GM18909 (cell line): Measurements from ENCODE around the gene PDE5A.
A peak's percentile ranks its signal among the peaks of the same experiment; 100 is the strongest.
"Not testable (repeated sequence)": the region's sequence is repeated elsewhere in the genome, so short reads cannot be mapped to it uniquely, and the experiment has no call there.

Experiments
- ATAC-seq: cut with Tn5 transposase; IDR thresholded peaks from one replicate; pipeline ENCODE4 v1.9.1; 2021; ENCODE audit warnings: mild to moderate bottlenecking; ENCODE audit not compliant: unreplicated experiment, poor library complexity

The PDE5A gene

GRCh38 chr4:119479835-119480234 is 148.8 kb downstream of the PDE5A start:
- no peak for ATAC-seq

- ATAC-seq, result no peak
Measured at GRCh38 chr4:119479180-119479808, 149.3 kb downstream of the PDE5A start.

DNA sequence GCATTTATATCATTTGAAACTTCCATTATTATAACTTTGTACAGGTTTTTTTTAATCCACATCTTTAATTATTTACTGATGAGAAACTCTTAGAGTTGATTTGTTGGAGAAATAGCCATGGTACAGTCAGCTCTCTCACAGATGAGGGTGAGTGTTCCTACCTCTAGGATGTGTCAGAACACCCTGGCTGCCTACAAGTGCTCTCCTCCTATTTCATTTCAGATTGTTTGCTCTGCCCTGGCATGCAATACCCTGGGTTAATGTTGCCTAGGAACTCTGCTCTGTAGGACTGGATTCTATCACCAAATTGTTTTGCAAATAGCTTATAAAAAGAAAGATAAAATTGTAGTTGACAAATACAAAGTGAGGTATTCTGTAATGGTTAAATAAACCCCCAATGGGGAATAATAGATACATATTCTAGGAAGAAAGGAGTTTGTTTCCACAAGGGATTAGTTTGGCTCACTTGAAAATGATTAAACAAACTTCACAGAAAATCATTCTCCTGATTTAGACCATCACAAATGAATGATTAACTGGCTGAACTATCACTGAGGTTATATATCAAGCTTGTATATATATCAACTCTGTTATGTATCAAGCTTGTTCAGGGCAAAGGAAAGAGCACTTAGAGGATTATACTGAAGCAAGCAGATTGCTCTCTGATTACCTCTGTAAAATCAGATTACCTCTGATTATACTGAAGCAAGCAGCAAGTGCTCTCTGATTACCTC is 150.0 kb downstream of the PDE5A start:
- ATAC-seq, result no peak

DNA sequence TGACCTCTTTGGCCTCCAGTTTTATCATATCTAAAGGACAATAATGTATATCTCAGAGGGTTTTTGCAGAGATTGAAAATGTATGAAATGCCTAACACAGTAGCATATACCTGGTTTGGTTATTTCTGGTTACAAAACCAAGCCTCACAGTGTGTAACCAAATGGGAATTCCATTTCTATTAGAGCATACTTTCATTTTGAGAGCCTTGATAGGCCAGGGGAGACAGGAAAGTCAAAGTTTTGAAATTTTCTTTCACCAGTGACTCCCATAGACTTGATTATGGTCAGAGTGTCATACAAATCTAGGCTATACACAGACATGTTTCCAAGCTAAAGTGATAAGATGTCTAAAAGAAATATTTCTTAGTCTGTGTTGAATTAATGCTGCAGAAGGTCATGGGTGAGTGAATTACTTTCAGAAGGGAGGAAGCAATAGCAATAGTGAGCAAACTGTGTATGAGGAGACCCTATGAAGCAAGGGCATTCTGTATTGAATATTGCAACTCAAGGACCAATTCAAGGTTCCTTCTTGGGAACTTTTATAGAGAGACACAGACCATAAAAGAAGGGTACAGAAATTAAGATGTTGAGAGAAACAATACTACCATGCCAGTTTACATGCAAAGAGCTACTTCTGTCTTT is 151.1 kb downstream of the PDE5A start:
- ATAC-seq, result no peak

- ATAC-seq, result peak; percentile 44
Measured at GRCh38 chr4:119471259-119471658, 157.3 kb downstream of the PDE5A start.

- peak; percentile 42 for ATAC-seq
Measured at GRCh38 chr4:119470737-119471063, 157.9 kb downstream of the PDE5A start.

- ATAC-seq, result peak; percentile 60
Measured at GRCh38 chr4:119470021-119470736, 158.4 kb downstream of the PDE5A start.

- not testable (repeated sequence) for ATAC-seq
Measured at GRCh38 chr4:119469039-119469438, 159.6 kb downstream of the PDE5A start.

GRCh38 chr4:119462733-119463132 is 165.9 kb downstream of the PDE5A start:
- not testable (repeated sequence) for ATAC-seq

DNA sequence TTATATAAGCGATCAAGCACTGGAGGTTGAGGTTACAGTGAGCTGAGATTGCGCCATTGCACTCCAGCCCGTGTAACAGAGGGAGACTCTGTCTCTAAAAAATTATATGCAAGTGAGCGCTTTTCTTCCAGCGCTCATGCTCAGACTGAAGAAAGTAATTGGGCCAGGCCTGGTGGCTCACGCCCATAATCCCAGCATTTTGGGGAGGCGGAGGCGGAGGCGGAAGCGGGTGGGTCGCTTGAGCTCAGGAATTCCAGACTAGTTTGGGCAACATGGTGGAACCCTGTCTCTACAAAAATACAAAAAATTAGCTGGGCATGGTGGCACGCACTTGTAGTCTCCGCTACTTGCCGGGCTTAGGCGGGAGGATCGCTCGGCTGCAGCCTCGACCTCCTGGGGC is 172.9 kb downstream of the PDE5A start:
- ATAC-seq, result not testable (repeated sequence)

DNA sequence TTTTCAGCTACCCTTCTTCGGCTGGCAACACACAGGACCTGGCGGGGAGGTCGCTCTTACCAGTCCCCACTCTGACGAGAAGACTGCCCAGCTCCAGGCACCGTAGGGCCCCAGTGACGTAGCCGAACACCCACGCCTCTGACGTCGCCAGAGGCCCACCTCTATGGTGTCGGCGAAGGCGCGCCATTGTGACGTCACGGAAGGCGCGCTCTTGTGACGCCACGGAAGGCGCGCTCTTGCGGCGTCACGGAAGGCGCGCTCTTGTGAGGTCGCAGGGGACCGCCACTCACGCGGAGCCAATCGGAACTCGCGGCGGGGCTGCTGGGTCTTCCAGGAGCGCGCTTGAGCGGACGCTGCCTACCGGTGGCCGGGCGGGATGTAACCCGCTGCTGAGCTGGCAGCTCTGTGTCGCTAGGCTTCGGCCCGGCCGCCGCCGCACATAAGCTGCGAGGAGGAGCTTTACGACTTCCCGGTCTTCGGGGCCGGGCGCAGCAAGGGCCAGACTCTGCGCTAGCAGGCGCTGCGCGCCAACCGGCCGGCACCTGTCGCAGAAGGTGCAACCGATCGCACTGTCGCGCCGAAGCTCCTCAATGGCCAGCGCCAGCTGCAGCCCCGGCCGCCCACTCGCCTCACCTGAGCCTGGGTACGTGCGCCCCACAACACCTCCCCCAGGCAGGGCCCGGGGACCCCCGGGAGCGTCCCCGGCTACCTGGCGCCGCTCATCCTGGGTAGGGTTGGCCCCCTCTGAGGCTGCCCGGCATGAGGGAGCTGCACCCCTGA is 173.9 kb downstream of the PDE5A start:
- peak; percentile 100 for ATAC-seq

DNA sequence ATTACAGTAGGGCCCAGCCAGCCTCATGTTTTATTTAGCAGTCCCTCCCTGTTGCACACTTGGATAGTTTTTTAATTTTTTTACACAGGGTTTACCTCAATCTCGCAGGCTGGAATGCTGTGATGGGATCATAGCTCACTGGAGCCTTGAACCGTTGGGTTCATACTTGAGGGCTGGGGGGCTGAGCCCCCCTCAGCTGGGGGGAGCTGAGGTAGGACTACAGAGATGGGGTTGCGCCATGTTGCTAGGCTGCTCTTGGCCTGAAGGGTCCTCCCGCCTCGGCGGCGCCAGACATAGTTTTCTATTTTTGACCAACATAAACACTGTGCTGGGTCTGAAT is 174.5 kb downstream of the PDE5A start:
- peak; percentile 14 for ATAC-seq

DNA sequence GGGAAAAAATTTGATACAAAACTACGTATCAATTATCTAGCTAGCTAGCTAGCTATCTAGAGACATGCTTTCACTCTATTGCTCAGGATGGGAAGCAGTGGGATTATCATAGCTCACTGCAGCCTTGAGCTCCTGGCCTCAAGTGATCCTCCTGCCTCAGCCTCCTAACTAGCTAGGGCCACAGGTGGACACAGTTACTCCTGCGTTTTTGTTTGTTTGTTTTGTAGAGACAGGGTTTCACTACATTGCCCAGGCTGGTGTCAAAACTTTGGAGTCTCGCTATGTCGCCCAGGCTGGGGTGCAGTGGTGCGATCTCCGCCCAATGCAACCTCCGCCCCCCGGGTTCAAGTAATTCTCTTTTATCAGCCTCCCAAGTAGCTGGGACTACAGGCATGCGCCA is 175.3 kb downstream of the PDE5A start:
- not testable (repeated sequence) for ATAC-seq

DNA sequence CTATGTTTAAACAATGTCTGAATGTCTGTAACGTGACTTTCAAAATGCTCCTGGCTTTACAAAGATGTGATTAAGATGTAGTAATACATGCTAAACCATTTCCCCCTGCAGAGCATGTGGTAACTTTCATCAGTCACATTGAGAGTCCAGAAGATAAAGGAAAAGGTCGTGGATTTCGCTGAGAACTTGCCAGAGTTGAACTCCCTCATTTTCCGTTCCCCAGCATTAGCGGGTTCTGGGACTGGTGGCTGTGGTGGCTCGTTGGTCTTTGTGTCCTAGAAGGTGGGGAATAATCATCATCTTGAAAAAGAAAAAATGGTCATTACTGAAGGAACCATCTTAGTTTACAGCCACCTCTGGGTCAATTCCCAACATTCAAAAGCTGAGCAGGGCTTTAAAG is 178.8 kb downstream of the PDE5A start:
- ATAC-seq, result not testable (repeated sequence)
